Measurements from ENCODE around the gene FBXO10.

Gene FBXO10

DNA sequence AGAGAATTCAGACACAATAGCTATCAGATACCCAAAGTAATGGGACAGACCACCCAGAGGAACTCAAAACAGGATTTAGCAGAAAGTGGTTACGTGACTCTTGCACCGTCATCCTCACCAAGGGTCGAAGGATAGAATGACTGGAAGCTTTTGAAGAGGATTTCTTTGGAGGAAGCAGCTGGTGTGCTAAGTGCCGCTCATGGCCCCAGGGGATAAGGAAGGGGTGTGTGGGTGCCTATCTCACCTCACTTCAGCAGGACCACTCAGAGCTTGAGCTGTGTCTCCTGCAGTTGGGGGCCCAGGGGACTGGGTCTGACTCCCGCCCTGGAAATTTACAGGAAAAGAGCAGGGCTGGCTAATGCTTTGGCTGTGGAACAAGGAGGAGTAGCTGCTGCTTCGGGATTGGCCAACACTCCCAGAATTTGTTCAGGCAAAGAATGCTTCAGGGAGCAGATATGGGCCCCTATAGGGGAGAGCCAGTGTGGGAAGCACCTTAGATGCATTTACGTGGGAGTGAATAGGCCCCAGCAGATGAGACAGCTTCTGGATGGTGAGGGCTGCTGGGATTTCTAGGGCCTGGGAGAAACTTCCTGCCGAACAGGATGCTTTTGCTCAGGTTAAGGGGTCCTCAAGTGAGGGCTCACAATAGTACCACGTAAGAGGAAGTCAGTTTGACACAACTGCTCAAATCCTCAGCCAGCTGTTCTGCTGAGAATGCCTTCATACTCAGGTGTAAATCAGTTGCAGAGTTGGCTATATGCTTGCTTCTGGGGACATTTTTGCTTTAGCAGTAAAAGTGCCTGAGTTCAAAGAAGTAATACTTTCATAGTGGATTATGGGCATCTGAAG, 45.3 kb upstream of the FBXO10 start:
- TF ChIP-seq, protein P1, sequence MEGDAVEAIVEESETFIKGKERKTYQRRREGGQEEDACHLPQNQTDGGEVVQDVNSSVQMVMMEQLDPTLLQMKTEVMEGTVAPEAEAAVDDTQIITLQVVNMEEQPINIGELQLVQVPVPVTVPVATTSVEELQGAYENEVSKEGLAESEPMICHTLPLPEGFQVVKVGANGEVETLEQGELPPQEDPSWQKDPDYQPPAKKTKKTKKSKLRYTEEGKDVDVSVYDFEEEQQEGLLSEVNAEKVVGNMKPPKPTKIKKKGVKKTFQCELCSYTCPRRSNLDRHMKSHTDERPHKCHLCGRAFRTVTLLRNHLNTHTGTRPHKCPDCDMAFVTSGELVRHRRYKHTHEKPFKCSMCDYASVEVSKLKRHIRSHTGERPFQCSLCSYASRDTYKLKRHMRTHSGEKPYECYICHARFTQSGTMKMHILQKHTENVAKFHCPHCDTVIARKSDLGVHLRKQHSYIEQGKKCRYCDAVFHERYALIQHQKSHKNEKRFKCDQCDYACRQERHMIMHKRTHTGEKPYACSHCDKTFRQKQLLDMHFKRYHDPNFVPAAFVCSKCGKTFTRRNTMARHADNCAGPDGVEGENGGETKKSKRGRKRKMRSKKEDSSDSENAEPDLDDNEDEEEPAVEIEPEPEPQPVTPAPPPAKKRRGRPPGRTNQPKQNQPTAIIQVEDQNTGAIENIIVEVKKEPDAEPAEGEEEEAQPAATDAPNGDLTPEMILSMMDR (IDR thresholded peaks at IDR 0.05; ENCODE audit: low read depth, low read length), result no peak

DNA sequence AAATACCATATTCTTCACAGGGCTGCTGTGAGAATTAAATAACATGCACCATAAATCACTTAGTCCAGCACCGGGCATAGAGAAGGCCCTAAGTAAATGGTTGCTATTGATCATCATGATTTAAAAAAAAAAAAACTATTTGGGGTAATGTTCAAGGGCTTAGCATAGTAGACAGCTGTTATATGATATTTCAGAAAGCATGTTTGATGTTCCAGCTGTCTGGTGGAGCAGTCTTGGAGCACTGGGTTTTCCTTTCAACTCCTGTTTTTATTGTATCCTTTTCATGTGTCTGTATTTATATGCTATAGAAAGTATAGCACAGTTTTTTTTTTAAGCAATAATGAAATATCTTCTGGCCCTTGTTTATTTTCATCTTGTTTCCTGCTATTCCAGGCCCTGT, 44.2 kb upstream of the FBXO10 start:
- TF ChIP-seq, protein P1 (IDR thresholded peaks at IDR 0.05; ENCODE audit: low read depth, low read length), result no peak

More for the DNA sequence above, 45.3 kb upstream of the FBXO10 start:
- no peak overlapping the region for H3K4me3 ChIP-seq (replicated peaks in 1 of 2; ENCODE audit: low read depth in 2 of 2, low read length in 2 of 2)
- peak in 1 of 2 donors; percentile 7 for DNase-seq (ENCODE audit: low read depth in 2 of 2)

DNA sequence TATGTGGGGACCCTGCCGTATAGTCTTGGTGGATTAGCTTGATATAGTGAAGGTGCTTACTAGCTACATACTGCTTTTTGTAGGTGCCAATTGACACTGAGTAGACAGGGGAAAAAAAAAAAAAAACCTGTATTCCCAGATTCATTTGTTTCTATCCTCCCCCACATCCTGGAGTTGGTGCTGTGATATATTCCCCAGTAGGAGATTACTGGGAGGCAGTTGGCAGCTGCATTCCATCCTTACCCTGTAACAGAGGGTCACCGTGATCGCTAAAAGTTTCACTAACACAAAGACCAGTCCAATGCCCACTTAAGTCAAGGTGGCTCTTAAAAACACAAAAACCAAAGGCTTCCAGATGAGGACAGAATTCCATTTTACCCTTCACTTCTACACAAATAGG, 43.6 kb upstream of the FBXO10 start:
- no peak for DNase-seq (ENCODE audit: low read depth in 2 of 2)
- TF ChIP-seq, protein P1 (IDR thresholded peaks at IDR 0.05; ENCODE audit: low read depth, low read length), result no peak
- H3K4me3 ChIP-seq (replicated peaks in 1 of 2; ENCODE audit: low read depth in 2 of 2, low read length in 2 of 2), result no peak overlapping the region

More for the DNA sequence above, 44.2 kb upstream of the FBXO10 start:
- H3K4me3 ChIP-seq (replicated peaks in 1 of 2; ENCODE audit: low read depth in 2 of 2, low read length in 2 of 2), result no peak overlapping the region
- no peak for DNase-seq (ENCODE audit: low read depth in 2 of 2)

DNA sequence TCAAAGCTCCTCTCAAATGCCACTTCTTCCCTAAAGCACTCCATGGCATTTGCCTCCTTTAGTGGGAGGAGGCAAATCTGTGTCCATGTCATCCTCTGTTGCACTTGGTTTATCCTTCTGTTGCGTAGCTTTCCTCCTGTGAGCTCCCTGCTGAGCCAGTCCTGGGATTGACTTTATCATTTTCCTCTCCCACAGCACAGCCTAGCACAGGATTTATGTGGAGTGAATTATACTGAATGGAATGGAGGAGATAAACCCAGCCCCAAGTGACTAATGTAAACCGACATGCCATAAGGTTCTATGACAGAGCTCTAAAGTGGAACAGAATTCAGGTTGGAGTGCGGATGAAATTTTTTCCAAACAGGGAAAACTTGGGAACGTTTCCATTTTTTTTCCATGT, 42.6 kb upstream of the FBXO10 start:
- TF ChIP-seq, protein P1 (IDR thresholded peaks at IDR 0.05; ENCODE audit: low read depth, low read length), result no peak
- H3K4me3 ChIP-seq (replicated peaks in 1 of 2; ENCODE audit: low read depth in 2 of 2, low read length in 2 of 2), result no peak overlapping the region
- peak; percentile 16 to 48 for DNase-seq (ENCODE audit: low read depth in 2 of 2)

DNA sequence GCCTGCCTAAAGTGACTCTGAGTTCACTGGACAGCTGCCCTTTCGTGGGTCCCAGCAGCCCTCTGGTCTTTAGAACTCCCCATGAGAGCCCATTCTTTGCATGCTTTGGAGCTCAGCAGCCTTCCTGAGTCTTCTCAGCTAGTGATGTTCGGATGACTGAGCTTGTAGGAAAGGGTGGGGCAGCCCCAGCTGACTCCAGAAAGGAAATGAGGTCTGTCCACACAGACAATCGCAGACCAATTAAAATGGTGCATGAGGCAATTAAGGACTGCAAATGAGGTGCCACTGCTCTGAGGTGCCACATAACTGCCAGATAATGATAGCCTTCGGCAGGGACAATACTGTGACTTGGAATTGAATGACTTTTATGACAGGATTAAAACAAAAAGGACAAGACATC, 41.7 kb upstream of the FBXO10 start:
- no peak overlapping the region for H3K4me3 ChIP-seq (replicated peaks in 1 of 2; ENCODE audit: low read depth in 2 of 2, low read length in 2 of 2)
- TF ChIP-seq, protein P1 (IDR thresholded peaks at IDR 0.05; ENCODE audit: low read depth, low read length), result no peak
- peak; percentile 12 to 55 for DNase-seq (ENCODE audit: low read depth in 2 of 2)

DNA sequence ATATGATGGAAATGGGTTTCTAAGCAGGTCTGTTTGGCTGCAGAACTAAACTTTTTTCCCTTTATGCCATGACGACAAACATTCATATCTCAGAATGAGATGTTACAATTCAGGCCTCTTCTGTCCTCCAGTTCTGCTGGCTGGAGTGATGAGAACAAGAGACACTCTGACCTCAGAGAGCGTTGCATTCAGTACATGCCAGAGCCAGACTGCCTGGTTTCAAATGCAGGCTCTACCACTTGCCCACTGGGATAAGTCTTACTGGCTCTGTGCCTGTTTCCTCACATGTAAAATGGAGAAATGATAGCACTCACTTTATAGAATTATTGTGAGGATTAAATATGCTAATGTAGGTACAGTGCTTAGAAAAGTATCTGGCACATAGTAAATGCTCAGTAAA, 41.0 kb upstream of the FBXO10 start:
- TF ChIP-seq, protein P1 (IDR thresholded peaks at IDR 0.05; ENCODE audit: low read depth, low read length), result no peak

More for the DNA sequence above, 41.0 kb upstream of the FBXO10 start:
- no peak overlapping the region for H3K4me3 ChIP-seq (replicated peaks in 1 of 2; ENCODE audit: low read depth in 2 of 2, low read length in 2 of 2)
- DNase-seq (ENCODE audit: low read depth in 2 of 2), result no peak

Measured in cardiac fibroblast (primary cell).